ENCODE measurements around the gene METTL8. TPM values are rescaled to one million over a fixed set of nuclear protein-coding genes. Genes with fewer than 3 reads are reported as not detected.
"Not testable (repeated sequence)": the region's sequence is repeated elsewhere in the genome, so short reads cannot be mapped to it uniquely, and the experiment has no call there.

METTL8 gene
- total RNA-seq, 2 donors from 2014 or later, result 25.6 to 31.0 TPM

DNA sequence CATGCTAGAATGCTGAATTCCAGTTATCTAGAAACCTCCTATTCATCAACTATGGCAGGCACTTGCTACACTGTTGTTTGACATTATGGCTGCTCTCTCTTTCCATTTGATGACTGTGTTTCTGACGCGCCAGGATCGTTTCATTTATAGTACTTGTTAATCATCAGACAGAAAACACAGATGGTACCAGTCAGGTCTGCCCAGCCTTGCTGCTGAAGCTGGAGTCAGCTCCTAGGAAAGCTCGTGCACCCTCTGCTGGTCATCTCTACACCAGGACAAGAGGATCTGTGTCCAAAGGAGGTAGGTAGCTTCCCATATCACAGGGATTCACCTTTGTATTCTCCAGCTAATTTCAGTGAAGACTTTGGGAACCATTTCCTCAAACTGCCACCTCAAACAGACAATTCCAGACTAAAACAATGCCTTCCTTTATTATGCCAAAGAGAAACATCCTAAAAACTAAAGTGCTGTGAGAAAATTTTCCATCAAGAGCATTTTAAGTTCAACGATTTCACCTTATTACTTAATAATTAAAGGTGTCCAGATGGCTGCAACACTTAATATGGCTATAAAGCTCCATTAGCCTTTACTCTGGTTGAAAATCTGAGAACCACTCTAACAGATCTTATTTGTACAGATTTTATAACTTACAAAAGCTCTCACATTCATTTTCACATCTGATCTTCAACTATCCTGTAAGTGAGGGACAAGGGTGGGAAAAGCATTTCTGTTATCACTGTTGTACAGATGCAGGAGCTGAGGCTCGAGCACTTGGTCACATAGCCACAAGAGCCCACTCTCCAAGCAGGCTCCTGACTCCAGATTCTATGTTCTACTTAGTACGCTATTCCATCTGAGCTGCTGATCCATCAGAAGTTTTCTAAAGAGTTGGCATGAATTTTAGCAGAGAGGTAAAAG, 17.5 kb downstream of the METTL8 start:
- DNase-seq, result peak; percentile 84 to 90
- Mint-ChIP-seq H3K27ac (peak overlapping the region; percentile 75), H3K36me3 (ENCODE audit: insufficient read depth in 2 of 2) (peaks cover 2 to 9% of the 10 kb centered on the region in 2 donors), H3K27me3 (ENCODE audit: low read depth) (no peaks in the 10 kb centered on the region), H3K4me3 (peak overlapping the region; percentile 9 to 50), H3K9me3 (peaks cover 1 to 4% of the 10 kb centered on the region in 2 donors), H3K4me1 (ENCODE audit: low read depth) (peaks cover 44% of the 10 kb centered on the region)
- ATAC-seq (replicated peaks in 1 of 2), result peak; percentile 99 to 100

GRCh38 chr2:171414645-171415044, 19.1 kb downstream of the METTL8 start:
- peaks cover 41% of the 10 kb centered on the region for H3K4me1 Mint-ChIP-seq (ENCODE audit: low read depth)
- not testable (repeated sequence) for H3K36me3 Mint-ChIP-seq (ENCODE audit: insufficient read depth in 2 of 2); H3K9me3 Mint-ChIP-seq; H3K27me3 Mint-ChIP-seq (ENCODE audit: low read depth); DNase-seq; ATAC-seq (replicated peaks in 1 of 2)
- H3K4me3 Mint-ChIP-seq, result peak overlapping the region in 1 of 2 donors; percentile 30
- H3K27ac Mint-ChIP-seq, result peak overlapping the region; percentile 83

GRCh38 chr2:171412571-171413175, 21.1 kb downstream of the METTL8 start:
- no peak for ATAC-seq (replicated peaks in 1 of 2)
- Mint-ChIP-seq H3K27ac (no peak overlapping the region), H3K9me3 (peaks cover 2% of the 10 kb centered on the region in 2 donors), H3K4me1 (ENCODE audit: low read depth) (peaks cover 44% of the 10 kb centered on the region), H3K4me3 (no peak overlapping the region), H3K27me3 (ENCODE audit: low read depth) (no peaks in the 10 kb centered on the region), H3K36me3 (ENCODE audit: insufficient read depth in 2 of 2) (peaks cover 2 to 8% of the 10 kb centered on the region in 2 donors)
- DNase-seq, result no peak

- no peak for DNase-seq
- H3K27me3 Mint-ChIP-seq (ENCODE audit: low read depth), result no peaks in the 10 kb centered on the region
- H3K4me1 Mint-ChIP-seq (ENCODE audit: low read depth), result peaks cover 48% of the 10 kb centered on the region
- no peak for ATAC-seq (replicated peaks in 1 of 2)
- peaks cover 2 to 3% of the 10 kb centered on the region in 2 donors for H3K9me3 Mint-ChIP-seq
- H3K27ac Mint-ChIP-seq, result no peak overlapping the region
- H3K4me3 Mint-ChIP-seq, result no peak overlapping the region
- peaks cover 2 to 10% of the 10 kb centered on the region in 2 donors for H3K36me3 Mint-ChIP-seq (ENCODE audit: insufficient read depth in 2 of 2)
These were observed 21.9 kb downstream of the METTL8 start for GRCh38 chr2:171411791-171412483.

DNA sequence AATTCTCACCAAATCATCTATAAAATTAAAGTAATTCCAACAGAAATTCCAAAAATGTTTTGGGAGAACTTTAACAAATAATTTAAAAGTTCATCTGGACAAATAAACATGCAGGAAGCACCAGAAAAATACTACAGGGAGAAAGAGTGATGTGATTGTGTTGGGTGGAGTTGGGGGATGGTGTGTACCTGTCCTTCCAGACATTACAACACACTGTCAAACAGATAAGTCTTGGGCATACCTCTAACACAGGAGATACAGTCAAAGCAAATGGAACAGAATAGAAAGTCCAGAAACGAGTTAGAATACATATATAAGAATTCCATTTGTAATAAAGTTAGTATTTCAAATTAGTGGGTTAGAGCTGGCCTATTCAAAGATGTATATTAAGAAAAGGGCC, 22.6 kb downstream of the METTL8 start:
- H3K36me3 Mint-ChIP-seq (ENCODE audit: insufficient read depth in 2 of 2), result peaks cover 2 to 11% of the 10 kb centered on the region in 2 donors
- DNase-seq (no peak), ATAC-seq (replicated peaks in 1 of 2) (no peak)
- no peaks in the 10 kb centered on the region for H3K27me3 Mint-ChIP-seq (ENCODE audit: low read depth)
- no peak overlapping the region for H3K4me3 Mint-ChIP-seq
- peaks cover 2 to 3% of the 10 kb centered on the region in 2 donors for H3K9me3 Mint-ChIP-seq
- no peak overlapping the region for H3K27ac Mint-ChIP-seq
- H3K4me1 Mint-ChIP-seq (ENCODE audit: low read depth), result peaks cover 44% of the 10 kb centered on the region

GRCh38 chr2:171410624-171411023, 23.2 kb downstream of the METTL8 start:
- H3K9me3 Mint-ChIP-seq, result peaks cover 2 to 3% of the 10 kb centered on the region in 2 donors
- no peak for DNase-seq
- H3K36me3 Mint-ChIP-seq (ENCODE audit: insufficient read depth in 2 of 2), result peaks cover 2 to 8% of the 10 kb centered on the region in 2 donors
- H3K4me1 Mint-ChIP-seq (ENCODE audit: low read depth), result peaks cover 38% of the 10 kb centered on the region
- H3K27me3 Mint-ChIP-seq (ENCODE audit: low read depth), result no peaks in the 10 kb centered on the region
- peak overlapping the region; percentile 19 for H3K27ac Mint-ChIP-seq
- H3K4me3 Mint-ChIP-seq, result no peak overlapping the region
- ATAC-seq (replicated peaks in 1 of 2), result no peak

GRCh38 chr2:171410101-171410500, 23.7 kb downstream of the METTL8 start:
- H3K4me3 Mint-ChIP-seq, result no peak overlapping the region
- peak overlapping the region; percentile 19 for H3K27ac Mint-ChIP-seq
- ATAC-seq (replicated peaks in 1 of 2) (no peak), DNase-seq (no peak)
- H3K36me3 Mint-ChIP-seq (ENCODE audit: insufficient read depth in 2 of 2), result peaks cover 4 to 8% of the 10 kb centered on the region in 2 donors
- peaks cover 2 to 3% of the 10 kb centered on the region in 2 donors for H3K9me3 Mint-ChIP-seq
- H3K27me3 Mint-ChIP-seq (ENCODE audit: low read depth), result no peaks in the 10 kb centered on the region
- H3K4me1 Mint-ChIP-seq (ENCODE audit: low read depth), result peaks cover 37% of the 10 kb centered on the region

DNA sequence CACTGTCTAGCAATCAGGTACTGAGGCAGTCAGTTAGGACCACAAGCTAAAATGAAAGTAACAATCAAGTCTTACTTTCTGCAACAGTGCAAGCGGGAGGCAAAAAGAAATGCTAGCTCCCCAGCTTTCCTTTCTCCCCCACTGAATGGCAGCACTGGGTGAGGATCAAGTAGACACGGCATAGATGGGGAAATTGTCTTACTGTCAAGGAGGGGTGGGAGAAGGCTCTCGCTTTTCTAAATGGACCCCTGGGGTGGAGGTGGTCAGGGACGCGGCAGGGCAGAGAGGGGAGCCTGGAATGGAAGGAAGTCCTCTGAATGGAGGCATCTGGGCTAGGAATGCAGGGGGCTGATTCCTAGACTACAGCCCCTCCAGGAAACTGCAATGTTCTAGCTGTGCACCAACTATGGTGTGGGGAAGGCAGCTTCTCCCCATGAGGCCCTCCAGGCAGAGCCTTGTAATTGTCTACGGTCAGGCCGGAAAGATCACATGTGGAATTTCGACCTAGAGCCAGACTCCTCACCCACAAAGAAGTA, 24.3 kb downstream of the METTL8 start:
- Mint-ChIP-seq H3K4me3 (peak overlapping the region; percentile 67 to 78), H3K27me3 (ENCODE audit: low read depth) (no peaks in the 10 kb centered on the region), H3K36me3 (ENCODE audit: insufficient read depth in 2 of 2) (peaks cover 3 to 5% of the 10 kb centered on the region in 2 donors), H3K9me3 (peaks cover 0 to 3% of the 10 kb centered on the region in 2 donors), H3K27ac (no peak overlapping the region), H3K4me1 (ENCODE audit: low read depth) (peaks cover 37% of the 10 kb centered on the region)
- peak in 1 of 2 donors; percentile 28 for ATAC-seq (replicated peaks in 1 of 2)
- DNase-seq, result no peak

DNA sequence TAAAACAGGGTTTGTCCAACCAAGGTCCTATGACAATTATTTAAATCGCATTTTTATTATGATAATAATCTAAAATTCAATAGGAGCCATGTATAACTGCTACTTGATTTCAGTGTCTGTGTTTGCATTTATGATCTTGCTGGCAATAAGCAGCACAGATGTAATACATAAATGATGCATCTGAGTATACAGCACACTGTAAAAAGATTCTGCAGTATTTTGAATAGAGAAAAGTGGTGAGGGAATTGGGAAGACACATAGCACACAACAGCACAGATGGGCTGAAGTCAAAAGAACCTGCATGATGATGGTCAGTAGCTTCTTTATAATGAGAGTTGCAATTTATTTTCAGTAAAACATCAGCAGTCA, 26.1 kb downstream of the METTL8 start:
- ATAC-seq (replicated peaks in 1 of 2) (no peak), DNase-seq (no peak)
- Mint-ChIP-seq H3K9me3 (peaks cover 0 to 3% of the 10 kb centered on the region in 2 donors), H3K4me3 (no peak overlapping the region), H3K27me3 (ENCODE audit: low read depth) (no peaks in the 10 kb centered on the region), H3K36me3 (ENCODE audit: insufficient read depth in 2 of 2) (peaks cover 4 to 7% of the 10 kb centered on the region in 2 donors), H3K27ac (no peak overlapping the region), H3K4me1 (ENCODE audit: low read depth) (peaks cover 50% of the 10 kb centered on the region)

DNA sequence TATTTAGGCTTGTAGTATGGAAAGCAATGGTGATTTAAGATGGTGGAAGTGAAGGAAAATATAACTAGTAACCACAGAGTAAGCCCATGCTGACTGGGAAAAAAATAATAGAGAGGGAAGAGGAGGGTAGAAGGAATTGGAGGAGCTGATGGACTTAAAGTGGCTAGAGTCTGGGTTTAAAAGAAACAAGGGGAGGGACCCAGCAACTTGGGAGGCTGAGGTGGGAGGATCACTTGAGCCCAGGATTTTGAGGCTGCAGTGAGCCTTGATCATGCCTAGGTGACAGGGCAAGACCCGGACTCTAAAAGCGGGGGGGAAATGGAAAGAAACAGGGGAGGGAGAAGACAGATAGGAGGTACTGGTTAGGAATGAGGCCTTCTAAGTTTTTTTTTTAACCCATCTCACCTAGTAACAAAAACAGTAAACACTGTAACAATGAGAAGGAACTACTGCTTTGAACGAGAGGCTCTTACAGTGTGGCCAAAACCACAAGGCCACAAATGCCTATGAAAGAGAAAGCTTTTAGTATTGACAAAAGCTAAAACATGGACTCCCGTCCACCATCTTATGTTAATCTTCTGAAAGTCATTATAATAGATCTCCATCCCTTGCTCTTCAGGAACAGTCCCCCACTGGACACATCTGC, 26.6 kb downstream of the METTL8 start:
- Mint-ChIP-seq H3K27me3 (ENCODE audit: low read depth) (no peaks in the 10 kb centered on the region), H3K4me3 (no peak overlapping the region), H3K4me1 (ENCODE audit: low read depth) (peaks cover 51% of the 10 kb centered on the region), H3K9me3 (peaks cover 1 to 3% of the 10 kb centered on the region in 2 donors), H3K27ac (no peak overlapping the region), H3K36me3 (ENCODE audit: insufficient read depth in 2 of 2) (peaks cover 6 to 8% of the 10 kb centered on the region in 2 donors)
- ATAC-seq (replicated peaks in 1 of 2) (peak; percentile 63 to 68), DNase-seq (peak in 1 of 2 donors; percentile 17)

GRCh38 chr2:171406044-171406443, 27.7 kb downstream of the METTL8 start:
- peaks cover 49% of the 10 kb centered on the region for H3K4me1 Mint-ChIP-seq (ENCODE audit: low read depth)
- no peak for DNase-seq
- no peaks in the 10 kb centered on the region for H3K27me3 Mint-ChIP-seq (ENCODE audit: low read depth)
- peaks cover 6% of the 10 kb centered on the region in 2 donors for H3K9me3 Mint-ChIP-seq
- no peak overlapping the region for H3K4me3 Mint-ChIP-seq
- peaks cover 9 to 18% of the 10 kb centered on the region in 2 donors for H3K36me3 Mint-ChIP-seq (ENCODE audit: insufficient read depth in 2 of 2)
- no peak for ATAC-seq (replicated peaks in 1 of 2)
- H3K27ac Mint-ChIP-seq, result no peak overlapping the region

GRCh38 chr2:171405546-171405945, 28.2 kb downstream of the METTL8 start:
- peaks cover 6% of the 10 kb centered on the region in 2 donors for H3K9me3 Mint-ChIP-seq
- H3K36me3 Mint-ChIP-seq (ENCODE audit: insufficient read depth in 2 of 2), result peaks cover 11 to 18% of the 10 kb centered on the region in 2 donors
- H3K4me1 Mint-ChIP-seq (ENCODE audit: low read depth), result peaks cover 44% of the 10 kb centered on the region
- H3K27ac Mint-ChIP-seq, result no peak overlapping the region
- DNase-seq, result no peak
- no peak overlapping the region for H3K4me3 Mint-ChIP-seq
- no peaks in the 10 kb centered on the region for H3K27me3 Mint-ChIP-seq (ENCODE audit: low read depth)
- no peak for ATAC-seq (replicated peaks in 1 of 2)

All from activated T-cell treated with anti-CD3 and anti-CD28 coated beads, Interleukin-2, amount 50 U/mL, for 72 hours (primary cell).